GM12878 (cell line): ENCODE data around the gene UMAD1. TPM values are rescaled to one million over a fixed set of nuclear protein-coding genes. Genes with fewer than 3 reads are reported as not detected.

Experiments
- ATF3 ChIP-seq: IDR thresholded peaks from 2 replicates; pipeline ENCODE4 v1.6.1; 2011; ENCODE audit warnings: low read depth, mild to moderate bottlenecking, low read length, moderate library complexity, borderline replicate concordance; ENCODE audit errors: extremely low read depth
- ATF7 ChIP-seq: fragments of 450-650 bp; IDR thresholded peaks from 2 replicates; pipeline ENCODE4 v1.6.1; 2016; ENCODE audit warnings: low read depth, mild to moderate bottlenecking
- CBX3 ChIP-seq: fragments of 200-600 bp; sonication (generic); IDR thresholded peaks from 2 replicates; pipeline ENCODE4 v1.6.1; 2016; ENCODE audit warnings: low read depth, borderline replicate concordance
- CHD4 ChIP-seq: fragments of 200-600 bp; sonication (generic); IDR thresholded peaks from 2 replicates; pipeline ENCODE4 v1.6.1; 2016; ENCODE audit warnings: mild to moderate bottlenecking
- ELK1 ChIP-seq: IDR thresholded peaks from 2 replicates; pipeline ENCODE4 v1.6.1; 2012; ENCODE audit warnings: low read depth, low read length, improper control_type of control experiment
- EP300 ChIP-seq, 2 experiments: fragments of 150-350 bp in 1 of 2; IDR thresholded peaks; 2 replicates each; pipeline ENCODE4 v1.6.1; 2011 to 2012; ENCODE audit warnings: low read depth in 2 of 2, low read length in 2 of 2, borderline replicate concordance in 1 of 2, improper control_type of control experiment in 1 of 2, inconsistent platforms in 1 of 2; ENCODE audit not compliant: control insufficient read depth in 1 of 2
- GATAD2B ChIP-seq: fragments of 450-650 bp; conservative IDR thresholded peaks from 2 replicates; pipeline ENCODE4 v1.6.1; 2017; ENCODE audit warnings: low read depth, mild to moderate bottlenecking, moderate library complexity
- HDAC2 ChIP-seq: fragments of 200-600 bp; sonication (generic); IDR thresholded peaks from 2 replicates; pipeline ENCODE4 v1.6.1; 2017
- JUND ChIP-seq: IDR thresholded peaks from 2 replicates; pipeline ENCODE4 v1.6.1; 2012; ENCODE audit warnings: low read depth, mild to moderate bottlenecking, low read length, improper control_type of control experiment, moderate library complexity
- MEF2B ChIP-seq: fragments of 450-650 bp; IDR thresholded peaks from 2 replicates; pipeline ENCODE4 v1.6.1; 2018; ENCODE audit warnings: mild to moderate bottlenecking, moderate library complexity; ENCODE audit not compliant: partially characterized antibody, poor library complexity, severe bottlenecking
- MTA2 ChIP-seq: fragments of 450-650 bp; IDR thresholded peaks from 2 replicates; pipeline ENCODE4 v1.6.1; 2016; ENCODE audit warnings: low read depth, mild to moderate bottlenecking, moderate library complexity
- MYC ChIP-seq: IDR thresholded peaks from 2 replicates; pipeline ENCODE4 v1.6.1; 2011; ENCODE audit warnings: mild to moderate bottlenecking, low read length, moderate library complexity, inconsistent platforms; ENCODE audit not compliant: insufficient read depth, insufficient replicate concordance, insufficient read length, severe bottlenecking
- NR2C2 ChIP-seq: IDR thresholded peaks from 2 replicates; pipeline ENCODE4 v1.6.1; 2011; ENCODE audit warnings: borderline replicate concordance, low read depth; ENCODE audit not compliant: control insufficient read depth, insufficient read length
- SMARCA5 ChIP-seq: fragments of 450-650 bp; IDR thresholded peaks from 2 replicates; pipeline ENCODE4 v1.6.1; 2017; ENCODE audit warnings: mild to moderate bottlenecking
- ZBTB4 ChIP-seq: fragments of 450-650 bp; formaldehyde crosslinking; IDR thresholded peaks from 2 replicates; pipeline ENCODE4 v1.4.0; 2022; ENCODE audit warnings: mild to moderate bottlenecking, moderate library complexity
- polyA plus RNA-seq, 11 experiments: library from polyadenylated mRNA; depleted of rRNA in 4 of 11; unstranded in 6 of 11; stranded (reverse) in 5 of 11; fragments of >200 nt; fragmentation: Nextera tagmentation in 4 of 11; fragmentation: Illumina TruSeq in 1 of 11; extraction: Ambion mirVana in 4 of 11; extraction: Trizol in 1 of 11; gene quantifications; 1 replicate in 1 of 11; 2 replicates in 10 of 11; pipeline versions ENCODE4 v1.2.1 to v1.2.3, GENCODE V29; 2011 to 2016; ENCODE audit warnings: inconsistent platforms in 2 of 11, missing spikeins in 2 of 11, low read depth in 1 of 11
- total RNA-seq, 4 experiments: library from RNA; depleted of rRNA in 3 of 4; stranded (reverse); fragments of >200 nt in 3 of 4; fragmentation: Illumina TruSeq in 1 of 4; extraction: Trizol in 1 of 4; gene quantifications; 2 replicates each; pipeline versions ENCODE4 v1.2.1 to v1.2.3, GENCODE V29; 2013 to 2021
- TF ChIP-seq, protein P1 (sequence below): fragments of 450-650 bp; IDR thresholded peaks from 2 replicates; pipeline ENCODE4 v1.6.1; 2016; ENCODE audit warnings: mild to moderate bottlenecking
- TF ChIP-seq, protein P2 (sequence below): IDR thresholded peaks from 2 replicates; pipeline ENCODE4 v1.6.1; 2012; ENCODE audit warnings: low read length, inconsistent platforms
- TF ChIP-seq, protein P3 (sequence below): fragments of 450-650 bp; IDR thresholded peaks from 2 replicates; pipeline ENCODE4 v1.6.1; 2017; ENCODE audit warnings: mild to moderate bottlenecking, low read depth, inconsistent platforms; ENCODE audit not compliant: poor library complexity, severe bottlenecking
- TF ChIP-seq, protein P4 (sequence below): IDR thresholded peaks from 2 replicates; pipeline ENCODE4 v1.6.1; 2011; ENCODE audit warnings: mild to moderate bottlenecking, low read depth, low read length, moderate library complexity; ENCODE audit not compliant: insufficient replicate concordance

UMAD1 gene
- total and polyA plus RNA-seq, 10 of the 15 experiments (the other 5 are each of a cell fraction or from before 2014, with no cell fraction given): 6.0 to 28.6 (median 9.3) TPM

- TF ChIP-seq, protein P1, sequence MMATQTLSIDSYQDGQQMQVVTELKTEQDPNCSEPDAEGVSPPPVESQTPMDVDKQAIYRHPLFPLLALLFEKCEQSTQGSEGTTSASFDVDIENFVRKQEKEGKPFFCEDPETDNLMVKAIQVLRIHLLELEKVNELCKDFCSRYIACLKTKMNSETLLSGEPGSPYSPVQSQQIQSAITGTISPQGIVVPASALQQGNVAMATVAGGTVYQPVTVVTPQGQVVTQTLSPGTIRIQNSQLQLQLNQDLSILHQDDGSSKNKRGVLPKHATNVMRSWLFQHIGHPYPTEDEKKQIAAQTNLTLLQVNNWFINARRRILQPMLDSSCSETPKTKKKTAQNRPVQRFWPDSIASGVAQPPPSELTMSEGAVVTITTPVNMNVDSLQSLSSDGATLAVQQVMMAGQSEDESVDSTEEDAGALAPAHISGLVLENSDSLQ: no peak
- peak; percentile 68 for TF ChIP-seq MEF2B
- no peak for TF ChIP-seq CBX3
- TF ChIP-seq MTA2: peak; percentile 65; the same call in 1 of the 2 replicates
- TF ChIP-seq SMARCA5: no peak
- TF ChIP-seq, protein P2, sequence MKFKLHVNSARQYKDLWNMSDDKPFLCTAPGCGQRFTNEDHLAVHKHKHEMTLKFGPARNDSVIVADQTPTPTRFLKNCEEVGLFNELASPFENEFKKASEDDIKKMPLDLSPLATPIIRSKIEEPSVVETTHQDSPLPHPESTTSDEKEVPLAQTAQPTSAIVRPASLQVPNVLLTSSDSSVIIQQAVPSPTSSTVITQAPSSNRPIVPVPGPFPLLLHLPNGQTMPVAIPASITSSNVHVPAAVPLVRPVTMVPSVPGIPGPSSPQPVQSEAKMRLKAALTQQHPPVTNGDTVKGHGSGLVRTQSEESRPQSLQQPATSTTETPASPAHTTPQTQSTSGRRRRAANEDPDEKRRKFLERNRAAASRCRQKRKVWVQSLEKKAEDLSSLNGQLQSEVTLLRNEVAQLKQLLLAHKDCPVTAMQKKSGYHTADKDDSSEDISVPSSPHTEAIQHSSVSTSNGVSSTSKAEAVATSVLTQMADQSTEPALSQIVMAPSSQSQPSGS: peak; percentile 83
- no peak for TF ChIP-seq ZBTB4 (CRISPR knock-in tag)
- TF ChIP-seq GATAD2B: no peak
- TF ChIP-seq ATF7: peak; percentile 84
- no peak for TF ChIP-seq ATF3
- TF ChIP-seq JUND: peak; percentile 63; the same call in 1 of the 2 replicates
- TF ChIP-seq, protein P3, sequence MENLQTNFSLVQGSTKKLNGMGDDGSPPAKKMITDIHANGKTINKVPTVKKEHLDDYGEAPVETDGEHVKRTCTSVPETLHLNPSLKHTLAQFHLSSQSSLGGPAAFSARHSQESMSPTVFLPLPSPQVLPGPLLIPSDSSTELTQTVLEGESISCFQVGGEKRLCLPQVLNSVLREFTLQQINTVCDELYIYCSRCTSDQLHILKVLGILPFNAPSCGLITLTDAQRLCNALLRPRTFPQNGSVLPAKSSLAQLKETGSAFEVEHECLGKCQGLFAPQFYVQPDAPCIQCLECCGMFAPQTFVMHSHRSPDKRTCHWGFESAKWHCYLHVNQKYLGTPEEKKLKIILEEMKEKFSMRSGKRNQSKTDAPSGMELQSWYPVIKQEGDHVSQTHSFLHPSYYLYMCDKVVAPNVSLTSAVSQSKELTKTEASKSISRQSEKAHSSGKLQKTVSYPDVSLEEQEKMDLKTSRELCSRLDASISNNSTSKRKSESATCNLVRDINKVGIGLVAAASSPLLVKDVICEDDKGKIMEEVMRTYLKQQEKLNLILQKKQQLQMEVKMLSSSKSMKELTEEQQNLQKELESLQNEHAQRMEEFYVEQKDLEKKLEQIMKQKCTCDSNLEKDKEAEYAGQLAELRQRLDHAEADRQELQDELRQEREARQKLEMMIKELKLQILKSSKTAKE: peak; percentile 74
- TF ChIP-seq, protein P4, sequence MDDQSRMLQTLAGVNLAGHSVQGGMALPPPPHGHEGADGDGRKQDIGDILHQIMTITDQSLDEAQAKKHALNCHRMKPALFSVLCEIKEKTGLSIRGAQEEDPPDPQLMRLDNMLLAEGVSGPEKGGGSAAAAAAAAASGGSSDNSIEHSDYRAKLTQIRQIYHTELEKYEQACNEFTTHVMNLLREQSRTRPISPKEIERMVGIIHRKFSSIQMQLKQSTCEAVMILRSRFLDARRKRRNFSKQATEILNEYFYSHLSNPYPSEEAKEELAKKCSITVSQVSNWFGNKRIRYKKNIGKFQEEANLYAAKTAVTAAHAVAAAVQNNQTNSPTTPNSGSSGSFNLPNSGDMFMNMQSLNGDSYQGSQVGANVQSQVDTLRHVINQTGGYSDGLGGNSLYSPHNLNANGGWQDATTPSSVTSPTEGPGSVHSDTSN: peak; percentile 4
- no peak for TF ChIP-seq MYC
- no peak for TF ChIP-seq ELK1
- TF ChIP-seq HDAC2: no peak
- no peak for TF ChIP-seq CHD4
- peak; percentile 82 to 91; a peak in 2 of 4 replicates for TF ChIP-seq EP300 (IDR thresholded peaks at IDR 0.05; ENCODE audit: borderline replicate concordance in 1 of 2, control insufficient read depth in 1 of 2, low read depth in 2 of 2, low read length in 2 of 2)
- TF ChIP-seq NR2C2: no peak
Observed at GRCh38 chr7:7920481-7920880, 279.9 kb downstream of the UMAD1 start (continued).
